NCI-H2171 (cell line): ENCODE data around the gene CXCR2.
"Not testable (repeated sequence)": the region's sequence is repeated elsewhere in the genome, so short reads cannot be mapped to it uniquely, and the experiment has no call there.

Experiments
- DNase-seq: peaks from one replicate; lab custom pipeline; 2025; lab: John Stamatoyannopoulos, UW

Gene CXCR2

GRCh38 chr2:218125626-218126080 lies at the start of gene CXCR2:
Gene CXCR2 (plus strand): TSS chr2:218126028. CDS start chr2:218134802, 8,774 bp downstream.
- DNase-seq: no peak

- DNase-seq: no peak
Measured at GRCh38 chr2:218077464-218078216, 48.2 kb upstream of the CXCR2 start.

- DNase-seq: peak; percentile 68
Measured at GRCh38 chr2:218079943-218080913, 45.6 kb upstream of the CXCR2 start.

GRCh38 chr2:218081063-218081462 lies 44.8 kb upstream of the CXCR2 start:
- DNase-seq: no peak

- no peak for DNase-seq
Measured at GRCh38 chr2:218081695-218082094, 44.1 kb upstream of the CXCR2 start.

GRCh38 chr2:218082586-218083351 lies 43.1 kb upstream of the CXCR2 start:
- DNase-seq: peak; percentile 15

GRCh38 chr2:218083352-218083676 lies 42.5 kb upstream of the CXCR2 start:
- no peak for DNase-seq

- no peak for DNase-seq
Measured at GRCh38 chr2:218086478-218086877, 39.4 kb upstream of the CXCR2 start.

- no peak for DNase-seq
Measured at GRCh38 chr2:218089259-218089658, 36.6 kb upstream of the CXCR2 start.

GRCh38 chr2:218091746-218092145 lies 34.1 kb upstream of the CXCR2 start:
- no peak for DNase-seq

GRCh38 chr2:218093879-218094278 lies 31.9 kb upstream of the CXCR2 start:
- DNase-seq: no peak

- DNase-seq: no peak
Measured at GRCh38 chr2:218095853-218096252, 30.0 kb upstream of the CXCR2 start.

- no peak for DNase-seq
Measured at GRCh38 chr2:218097975-218098374, 27.9 kb upstream of the CXCR2 start.

GRCh38 chr2:218108834-218109233 lies 17.0 kb upstream of the CXCR2 start:
- DNase-seq: not testable (repeated sequence)

- not testable (repeated sequence) for DNase-seq
Measured at GRCh38 chr2:218121789-218122188, 4.0 kb upstream of the CXCR2 start.

GRCh38 chr2:218122286-218122685 lies 3.5 kb upstream of the CXCR2 start:
- DNase-seq: not testable (repeated sequence)

GRCh38 chr2:218123986-218124385 lies 1.8 kb upstream of the CXCR2 start:
- no peak for DNase-seq

GRCh38 chr2:218125095-218125494 lies 733 bp upstream of the CXCR2 start:
- DNase-seq: no peak

- no peak for DNase-seq
Measured at GRCh38 chr2:218127929-218128455, 2.2 kb downstream of the CXCR2 start.

GRCh38 chr2:218128781-218129457 lies 3.1 kb downstream of the CXCR2 start:
- DNase-seq: no peak

- DNase-seq: no peak
Measured at GRCh38 chr2:218129458-218130135, 3.8 kb downstream of the CXCR2 start.
